ENCODE results near the gene FAM98B. TPM values are rescaled to one million over a fixed set of nuclear protein-coding genes. Genes with fewer than 3 reads are reported as not detected.

Gene FAM98B
- total and polyA plus RNA-seq, 9 of the 15 experiments (the other 6 are each of a cell fraction or from before 2014, with no cell fraction given) = 3.1 to 42.0 (median 9.4) TPM

DNA sequence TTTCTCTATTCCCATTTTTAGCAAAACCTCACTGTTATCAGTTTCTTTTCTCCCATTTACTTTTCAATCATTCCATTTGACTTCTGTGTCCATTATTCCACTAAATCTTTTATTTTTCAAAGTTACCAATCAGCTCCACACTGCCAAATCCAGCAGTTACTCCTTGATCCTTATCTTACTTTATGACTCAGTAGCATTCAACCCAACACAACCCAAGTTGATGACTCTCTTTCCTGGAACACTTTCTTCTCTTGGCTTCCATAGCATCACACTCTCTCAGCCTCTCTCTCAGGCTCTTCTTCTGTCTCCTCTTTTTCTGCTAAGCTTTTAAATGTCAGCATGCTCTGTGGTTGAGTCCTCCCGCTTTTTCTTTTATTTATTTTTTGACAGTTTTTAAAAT is 74.4 kb downstream of the FAM98B start (continued):
- TF ChIP-seq, protein P1, sequence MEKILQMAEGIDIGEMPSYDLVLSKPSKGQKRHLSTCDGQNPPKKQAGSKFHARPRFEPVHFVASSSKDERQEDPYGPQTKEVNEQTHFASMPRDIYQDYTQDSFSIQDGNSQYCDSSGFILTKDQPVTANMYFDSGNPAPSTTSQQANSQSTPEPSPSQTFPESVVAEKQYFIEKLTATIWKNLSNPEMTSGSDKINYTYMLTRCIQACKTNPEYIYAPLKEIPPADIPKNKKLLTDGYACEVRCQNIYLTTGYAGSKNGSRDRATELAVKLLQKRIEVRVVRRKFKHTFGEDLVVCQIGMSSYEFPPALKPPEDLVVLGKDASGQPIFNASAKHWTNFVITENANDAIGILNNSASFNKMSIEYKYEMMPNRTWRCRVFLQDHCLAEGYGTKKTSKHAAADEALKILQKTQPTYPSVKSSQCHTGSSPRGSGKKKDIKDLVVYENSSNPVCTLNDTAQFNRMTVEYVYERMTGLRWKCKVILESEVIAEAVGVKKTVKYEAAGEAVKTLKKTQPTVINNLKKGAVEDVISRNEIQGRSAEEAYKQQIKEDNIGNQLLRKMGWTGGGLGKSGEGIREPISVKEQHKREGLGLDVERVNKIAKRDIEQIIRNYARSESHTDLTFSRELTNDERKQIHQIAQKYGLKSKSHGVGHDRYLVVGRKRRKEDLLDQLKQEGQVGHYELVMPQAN (IDR thresholded peaks at IDR 0.05; ENCODE audit: borderline replicate concordance) = no peak
- TF ChIP-seq HNRNPUL1 (IDR thresholded peaks at IDR 0.05; ENCODE audit: low read length) (no peak), ARHGAP35 (IDR thresholded peaks at IDR 0.05; ENCODE audit: partially characterized antibody) (no peak), EHMT2 (IDR thresholded peaks at IDR 0.05) (peak; percentile 87), DPF2 (IDR thresholded peaks at IDR 0.05) (peak; percentile 48; the same call in 1 of the 2 replicates)
- TF ChIP-seq, protein P2, sequence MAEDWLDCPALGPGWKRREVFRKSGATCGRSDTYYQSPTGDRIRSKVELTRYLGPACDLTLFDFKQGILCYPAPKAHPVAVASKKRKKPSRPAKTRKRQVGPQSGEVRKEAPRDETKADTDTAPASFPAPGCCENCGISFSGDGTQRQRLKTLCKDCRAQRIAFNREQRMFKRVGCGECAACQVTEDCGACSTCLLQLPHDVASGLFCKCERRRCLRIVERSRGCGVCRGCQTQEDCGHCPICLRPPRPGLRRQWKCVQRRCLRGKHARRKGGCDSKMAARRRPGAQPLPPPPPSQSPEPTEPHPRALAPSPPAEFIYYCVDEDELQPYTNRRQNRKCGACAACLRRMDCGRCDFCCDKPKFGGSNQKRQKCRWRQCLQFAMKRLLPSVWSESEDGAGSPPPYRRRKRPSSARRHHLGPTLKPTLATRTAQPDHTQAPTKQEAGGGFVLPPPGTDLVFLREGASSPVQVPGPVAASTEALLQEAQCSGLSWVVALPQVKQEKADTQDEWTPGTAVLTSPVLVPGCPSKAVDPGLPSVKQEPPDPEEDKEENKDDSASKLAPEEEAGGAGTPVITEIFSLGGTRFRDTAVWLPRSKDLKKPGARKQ (CRISPR knock-in tag; IDR thresholded peaks at IDR 0.05) = no peak
- TF ChIP-seq, protein P3, sequence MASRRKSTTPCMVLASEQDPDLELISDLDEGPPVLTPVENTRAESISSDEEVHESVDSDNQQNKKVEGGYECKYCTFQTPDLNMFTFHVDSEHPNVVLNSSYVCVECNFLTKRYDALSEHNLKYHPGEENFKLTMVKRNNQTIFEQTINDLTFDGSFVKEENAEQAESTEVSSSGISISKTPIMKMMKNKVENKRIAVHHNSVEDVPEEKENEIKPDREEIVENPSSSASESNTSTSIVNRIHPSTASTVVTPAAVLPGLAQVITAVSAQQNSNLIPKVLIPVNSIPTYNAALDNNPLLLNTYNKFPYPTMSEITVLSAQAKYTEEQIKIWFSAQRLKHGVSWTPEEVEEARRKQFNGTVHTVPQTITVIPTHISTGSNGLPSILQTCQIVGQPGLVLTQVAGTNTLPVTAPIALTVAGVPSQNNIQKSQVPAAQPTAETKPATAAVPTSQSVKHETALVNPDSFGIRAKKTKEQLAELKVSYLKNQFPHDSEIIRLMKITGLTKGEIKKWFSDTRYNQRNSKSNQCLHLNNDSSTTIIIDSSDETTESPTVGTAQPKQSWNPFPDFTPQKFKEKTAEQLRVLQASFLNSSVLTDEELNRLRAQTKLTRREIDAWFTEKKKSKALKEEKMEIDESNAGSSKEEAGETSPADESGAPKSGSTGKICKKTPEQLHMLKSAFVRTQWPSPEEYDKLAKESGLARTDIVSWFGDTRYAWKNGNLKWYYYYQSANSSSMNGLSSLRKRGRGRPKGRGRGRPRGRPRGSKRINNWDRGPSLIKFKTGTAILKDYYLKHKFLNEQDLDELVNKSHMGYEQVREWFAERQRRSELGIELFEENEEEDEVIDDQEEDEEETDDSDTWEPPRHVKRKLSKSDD (conservative IDR thresholded peaks at IDR 0.05; ENCODE audit: low read length) = no peak
